Naive B cell (primary cell): ENCODE results near the gene CLDN20. TPM values are rescaled to one million over a fixed set of nuclear protein-coding genes. Genes with fewer than 3 reads are reported as not detected.

Source experiments
- ATAC-seq, 2 donors: fragments of 150-1000 bp; cut with Tn5 transposase; 2 replicates each; pipeline ENCODE4 v1.10.0; 2021; ENCODE audit warnings: low read depth in 2 of 2, mild to moderate bottlenecking in 2 of 2, moderate library complexity in 2 of 2
- DNase-seq: peaks from one replicate; pipeline ENCODE4 v3.0.0; 2022
- H3K27ac Mint-ChIP-seq, 6 donors: one replicate each; pipeline ENCODE4 v1.8.0; 2020 to 2022; ENCODE audit warnings: mild to moderate bottlenecking in 6 of 6, mixed read lengths in 6 of 6, moderate library complexity in 5 of 6, inconsistent platforms in 2 of 6
- H3K27me3 Mint-ChIP-seq, 3 donors: one replicate each; pipeline ENCODE4 v1.8.0; 2021 to 2022; ENCODE audit warnings: mixed read lengths in 3 of 3, mild to moderate bottlenecking in 1 of 3
- H3K36me3 Mint-ChIP-seq, 2 donors: one replicate each; pipeline ENCODE4 v1.8.0; 2020 to 2022; ENCODE audit warnings: mixed read lengths in 2 of 2, inconsistent platforms in 1 of 2, mild to moderate bottlenecking in 1 of 2
- H3K4me1 Mint-ChIP-seq, 3 donors: one replicate each; pipeline ENCODE4 v1.8.0; 2020 to 2022; ENCODE audit warnings: mixed read lengths in 3 of 3, inconsistent platforms in 1 of 3, mild to moderate bottlenecking in 1 of 3, moderate library complexity in 1 of 3
- H3K4me3 Mint-ChIP-seq, 8 donors: one replicate each; pipeline ENCODE4 v1.8.0; 2020 to 2022; ENCODE audit warnings: mild to moderate bottlenecking in 8 of 8, mixed read lengths in 8 of 8, moderate library complexity in 8 of 8, inconsistent platforms in 2 of 8
- H3K9me3 Mint-ChIP-seq, 7 donors: one replicate each; pipeline ENCODE4 v1.8.0; 2020 to 2022; ENCODE audit warnings: mixed read lengths in 7 of 7, mild to moderate bottlenecking in 5 of 7, inconsistent platforms in 2 of 7, moderate library complexity in 1 of 7
- polyA plus RNA-seq, 6 donors: library from polyadenylated mRNA; unstranded; fragments of 300-500 nt; fragmentation: Illumina TruSeq; gene quantifications; one replicate each; pipeline ENCODE4 v1.2.3, GENCODE V29; 2021; ENCODE audit warnings: low read depth in 6 of 6

The CLDN20 gene
- polyA plus RNA-seq, 6 donors from 2014 or later, result 0.22 TPM; not detected in 5

- DNase-seq, result no peak
- Mint-ChIP-seq H3K4me3 (no peak overlapping the region), H3K36me3 (peaks cover 4 to 15% of the 10 kb centered on the region in 2 donors), H3K4me1 (no peaks in the 10 kb centered on the region), H3K27ac (peak overlapping the region in 1 of 6 donors; percentile 49), H3K9me3 (no peaks in the 10 kb centered on the region), H3K27me3 (no peaks in the 10 kb centered on the region)
- ATAC-seq, result no peak
Measured at GRCh38 chr6:155250701-155251381, 13.0 kb upstream of the CLDN20 start.

- DNase-seq, result no peak
- H3K4me3 Mint-ChIP-seq, result no peak overlapping the region
- no peaks in the 10 kb centered on the region for H3K9me3 Mint-ChIP-seq
- H3K27ac Mint-ChIP-seq, result no peak overlapping the region
- no peaks in the 10 kb centered on the region for H3K4me1 Mint-ChIP-seq
- no peaks in the 10 kb centered on the region for H3K27me3 Mint-ChIP-seq
- ATAC-seq, result no peak
- peaks cover 10 to 15% of the 10 kb centered on the region in 2 donors for H3K36me3 Mint-ChIP-seq
Measured at GRCh38 chr6:155252581-155252980, 11.2 kb upstream of the CLDN20 start.

GRCh38 chr6:155253337-155253736, 10.5 kb upstream of the CLDN20 start:
- H3K27me3 Mint-ChIP-seq, result no peaks in the 10 kb centered on the region
- H3K27ac Mint-ChIP-seq, result no peak overlapping the region
- H3K36me3 Mint-ChIP-seq, result peaks cover 15% of the 10 kb centered on the region in 2 donors
- DNase-seq, result no peak
- H3K9me3 Mint-ChIP-seq, result no peaks in the 10 kb centered on the region
- H3K4me1 Mint-ChIP-seq, result no peaks in the 10 kb centered on the region
- H3K4me3 Mint-ChIP-seq, result no peak overlapping the region
- no peak for ATAC-seq

- H3K36me3 Mint-ChIP-seq, result peaks cover 15 to 18% of the 10 kb centered on the region in 2 donors
Measured at GRCh38 chr6:155254139-155254538, 9.7 kb upstream of the CLDN20 start.

GRCh38 chr6:155256122-155256795, 7.6 kb upstream of the CLDN20 start:
- no peak overlapping the region for H3K4me3 Mint-ChIP-seq
- peaks cover 0 to 5% (median 0%) of the 10 kb centered on the region in 3 donors for H3K4me1 Mint-ChIP-seq
- no peaks in the 10 kb centered on the region for H3K9me3 Mint-ChIP-seq
- peaks cover 15 to 23% of the 10 kb centered on the region in 2 donors for H3K36me3 Mint-ChIP-seq
- DNase-seq (no peak), ATAC-seq (no peak)
- H3K27ac Mint-ChIP-seq, result peak overlapping the region in 1 of 6 donors; percentile 32
- H3K27me3 Mint-ChIP-seq, result no peaks in the 10 kb centered on the region

More at GRCh38 chr6:155254139-155254538, 9.7 kb upstream of the CLDN20 start:
- H3K4me1 Mint-ChIP-seq, result no peaks in the 10 kb centered on the region
- ATAC-seq, result no peak
- H3K27ac Mint-ChIP-seq, result no peak overlapping the region
- H3K4me3 Mint-ChIP-seq, result no peak overlapping the region
- no peaks in the 10 kb centered on the region for H3K27me3 Mint-ChIP-seq
- DNase-seq, result no peak
- no peaks in the 10 kb centered on the region for H3K9me3 Mint-ChIP-seq

GRCh38 chr6:155257796-155258195, 6.0 kb upstream of the CLDN20 start:
- H3K36me3 Mint-ChIP-seq, result peaks cover 15 to 23% of the 10 kb centered on the region in 2 donors
- no peaks in the 10 kb centered on the region for H3K27me3 Mint-ChIP-seq
- DNase-seq (no peak), ATAC-seq (no peak)
- peaks cover 7 to 14% (median 11%) of the 10 kb centered on the region in 3 donors for H3K4me1 Mint-ChIP-seq
- H3K9me3 Mint-ChIP-seq, result no peaks in the 10 kb centered on the region
- no peak overlapping the region for H3K4me3 Mint-ChIP-seq
- H3K27ac Mint-ChIP-seq, result peak overlapping the region in 1 of 6 donors; percentile 90

- peaks cover 7 to 21% (median 11%) of the 10 kb centered on the region in 3 donors for H3K4me1 Mint-ChIP-seq
- H3K36me3 Mint-ChIP-seq, result peaks cover 15 to 23% of the 10 kb centered on the region in 2 donors
- H3K27ac Mint-ChIP-seq, result no peak overlapping the region
- H3K4me3 Mint-ChIP-seq, result no peak overlapping the region
- no peaks in the 10 kb centered on the region for H3K27me3 Mint-ChIP-seq
- H3K9me3 Mint-ChIP-seq, result no peaks in the 10 kb centered on the region
- no peak for ATAC-seq
- no peak for DNase-seq
Measured at GRCh38 chr6:155259204-155259603, 4.6 kb upstream of the CLDN20 start.

GRCh38 chr6:155259897-155260296, 3.9 kb upstream of the CLDN20 start:
- Mint-ChIP-seq H3K9me3 (no peaks in the 10 kb centered on the region), H3K27me3 (no peaks in the 10 kb centered on the region), H3K4me3 (no peak overlapping the region), H3K36me3 (peaks cover 9 to 23% of the 10 kb centered on the region in 2 donors), H3K27ac (no peak overlapping the region), H3K4me1 (peaks cover 7 to 21% (median 11%) of the 10 kb centered on the region in 3 donors)
- no peak for ATAC-seq
- DNase-seq, result no peak

GRCh38 chr6:155260686-155261085, 3.1 kb upstream of the CLDN20 start:
- H3K4me3 Mint-ChIP-seq, result no peak overlapping the region
- peaks cover 7 to 21% (median 11%) of the 10 kb centered on the region in 3 donors for H3K4me1 Mint-ChIP-seq
- peaks cover 1 to 19% of the 10 kb centered on the region in 2 donors for H3K36me3 Mint-ChIP-seq
- no peaks in the 10 kb centered on the region for H3K9me3 Mint-ChIP-seq
- H3K27me3 Mint-ChIP-seq, result no peaks in the 10 kb centered on the region
- ATAC-seq (no peak), DNase-seq (no peak)
- H3K27ac Mint-ChIP-seq, result peak overlapping the region in 3 of 6 donors; percentile 20 to 39 (median 27)

GRCh38 chr6:155261111-155261900, 2.5 kb upstream of the CLDN20 start:
- Mint-ChIP-seq H3K27ac (peak overlapping the region in 4 of 6 donors; percentile 7 to 77 (median 40)), H3K9me3 (no peaks in the 10 kb centered on the region), H3K4me3 (no peak overlapping the region), H3K36me3 (peaks cover 0 to 24% of the 10 kb centered on the region in 2 donors), H3K27me3 (no peaks in the 10 kb centered on the region), H3K4me1 (peaks cover 7 to 21% (median 11%) of the 10 kb centered on the region in 3 donors)
- no peak for DNase-seq
- ATAC-seq, result no peak

- no peaks in the 10 kb centered on the region for H3K27me3 Mint-ChIP-seq
- H3K4me1 Mint-ChIP-seq, result peaks cover 7 to 21% (median 11%) of the 10 kb centered on the region in 3 donors
- peaks cover 0 to 24% of the 10 kb centered on the region in 2 donors for H3K36me3 Mint-ChIP-seq
- H3K4me3 Mint-ChIP-seq, result no peak overlapping the region
- no peak for DNase-seq
- ATAC-seq, result no peak
- no peaks in the 10 kb centered on the region for H3K9me3 Mint-ChIP-seq
- H3K27ac Mint-ChIP-seq, result peak overlapping the region in 3 of 6 donors; percentile 27 to 77 (median 74)
Measured at GRCh38 chr6:155262655-155263054, 1.2 kb upstream of the CLDN20 start.

- peak overlapping the region in 1 of 6 donors; percentile 6 for H3K27ac Mint-ChIP-seq
Measured at GRCh38 chr6:155264693-155265320, 994 bp downstream of the CLDN20 start.

More at GRCh38 chr6:155264693-155265320, 994 bp downstream of the CLDN20 start:
- Mint-ChIP-seq H3K4me1 (peaks cover 7 to 25% (median 11%) of the 10 kb centered on the region in 3 donors), H3K4me3 (no peak overlapping the region), H3K9me3 (no peaks in the 10 kb centered on the region), H3K36me3 (peaks cover 2 to 22% of the 10 kb centered on the region in 2 donors), H3K27me3 (no peaks in the 10 kb centered on the region)
- ATAC-seq (no peak), DNase-seq (no peak)
